Subcutaneous abdominal adipose tissue (tissue), 5 donors: ENCODE measurements around the gene LTBP1.

Experiments
- H3K27ac ChIP-seq: one replicate; pipeline ENCODE4 v1.7.0; 2013; ENCODE audit warnings: low read depth, mild to moderate bottlenecking, inconsistent platforms, low read length, moderate library complexity
- H3K27me3 ChIP-seq, 5 donors: one replicate each; pipeline ENCODE4 v1.7.0; 2013; ENCODE audit warnings: low read length in 5 of 5, inconsistent platforms in 1 of 5; ENCODE audit not compliant: control insufficient read depth in 5 of 5, insufficient read depth in 4 of 5
- H3K36me3 ChIP-seq, 5 donors: one replicate each; pipeline ENCODE4 v1.7.0; 2013; ENCODE audit warnings: low read length in 5 of 5; ENCODE audit not compliant: control insufficient read depth in 5 of 5, insufficient read depth in 5 of 5
- H3K4me1 ChIP-seq, 5 donors: one replicate each; pipeline ENCODE4 v1.7.0; 2013; ENCODE audit warnings: low read length in 5 of 5, mild to moderate bottlenecking in 3 of 5, moderate library complexity in 1 of 5; ENCODE audit not compliant: control insufficient read depth in 5 of 5, insufficient read depth in 5 of 5
- H3K4me3 ChIP-seq, 5 donors: one replicate each; pipeline ENCODE4 v1.7.0; 2013; ENCODE audit warnings: low read length in 5 of 5, low read depth in 1 of 5
- H3K9ac ChIP-seq, 5 donors: one replicate each; pipeline ENCODE4 v1.7.0; 2013; ENCODE audit warnings: low read length in 5 of 5, mild to moderate bottlenecking in 4 of 5, moderate library complexity in 3 of 5
- H3K9me3 ChIP-seq, 5 donors: one replicate each; pipeline ENCODE4 v1.7.0; 2013; ENCODE audit warnings: low read length in 5 of 5; ENCODE audit not compliant: control insufficient read depth in 5 of 5
- donor health status: healthy.
- donor health status: healthy.
- donor health status: healthy.
- donor health status: healthy.
- donor health status: healthy.

Gene LTBP1

GRCh38 chr2:33266467-33266866 lies 319.7 kb downstream of the LTBP1 start:
- peaks cover 0 to 10% (median 5%) of the 10 kb centered on the region in 5 donors for H3K9me3 ChIP-seq
- no peak overlapping the region for H3K27ac ChIP-seq
- no peak overlapping the region for H3K4me3 ChIP-seq
- no peak overlapping the region for H3K9ac ChIP-seq
- no peaks in the 10 kb centered on the region for H3K36me3 ChIP-seq
- H3K27me3 ChIP-seq: no peaks in the 10 kb centered on the region
- H3K4me1 ChIP-seq: peaks cover 0 to 14% (median 9%) of the 10 kb centered on the region in 5 donors

- Histone ChIP-seq H3K4me1 (peaks cover 0 to 14% (median 9%) of the 10 kb centered on the region in 5 donors), H3K27me3 (no peaks in the 10 kb centered on the region), H3K36me3 (no peaks in the 10 kb centered on the region), H3K9ac (no peak overlapping the region), H3K9me3 (peaks cover 0 to 10% (median 5%) of the 10 kb centered on the region in 5 donors), H3K4me3 (no peak overlapping the region), H3K27ac (no peak overlapping the region)
Observed at GRCh38 chr2:33267043-33267442, 320.3 kb downstream of the LTBP1 start.

GRCh38 chr2:33267756-33268155 lies 321.0 kb downstream of the LTBP1 start:
- Histone ChIP-seq H3K36me3 (no peaks in the 10 kb centered on the region), H3K4me3 (no peak overlapping the region), H3K27ac (no peak overlapping the region)

GRCh38 chr2:33268246-33268831 lies 321.6 kb downstream of the LTBP1 start:
- Histone ChIP-seq H3K27me3 (no peaks in the 10 kb centered on the region), H3K36me3 (no peaks in the 10 kb centered on the region), H3K9ac (no peak overlapping the region), H3K9me3 (peaks cover 0 to 10% (median 5%) of the 10 kb centered on the region in 5 donors), H3K4me3 (no peak overlapping the region), H3K4me1 (peaks cover 0 to 14% (median 9%) of the 10 kb centered on the region in 5 donors), H3K27ac (no peak overlapping the region)

More at GRCh38 chr2:33267756-33268155, 321.0 kb downstream of the LTBP1 start:
- Histone ChIP-seq H3K27me3 (no peaks in the 10 kb centered on the region), H3K9me3 (peaks cover 0 to 10% (median 5%) of the 10 kb centered on the region in 5 donors), H3K9ac (no peak overlapping the region), H3K4me1 (peaks cover 0 to 14% (median 9%) of the 10 kb centered on the region in 5 donors)

GRCh38 chr2:33272001-33272400 lies 325.2 kb downstream of the LTBP1 start:
- no peaks in the 10 kb centered on the region for H3K27me3 ChIP-seq
- H3K4me1 ChIP-seq: peaks cover 0 to 5% (median 0%) of the 10 kb centered on the region in 5 donors
- H3K9me3 ChIP-seq: no peaks in the 10 kb centered on the region
- H3K27ac ChIP-seq: no peak overlapping the region
- no peak overlapping the region for H3K4me3 ChIP-seq
- H3K36me3 ChIP-seq: peaks cover 0 to 2% (median 0%) of the 10 kb centered on the region in 5 donors
- H3K9ac ChIP-seq: no peak overlapping the region

- Histone ChIP-seq H3K36me3 (peaks cover 0 to 2% (median 0%) of the 10 kb centered on the region in 5 donors), H3K27ac (no peak overlapping the region), H3K9me3 (no peaks in the 10 kb centered on the region), H3K4me3 (no peak overlapping the region), H3K4me1 (peaks cover 0 to 5% (median 4%) of the 10 kb centered on the region in 5 donors), H3K27me3 (no peaks in the 10 kb centered on the region), H3K9ac (no peak overlapping the region)
Observed at GRCh38 chr2:33273479-33273878, 326.7 kb downstream of the LTBP1 start.

- no peak overlapping the region for H3K27ac ChIP-seq
- no peak overlapping the region for H3K9ac ChIP-seq
- peaks cover 0 to 13% (median 4%) of the 10 kb centered on the region in 5 donors for H3K4me1 ChIP-seq
- H3K27me3 ChIP-seq: no peaks in the 10 kb centered on the region
- peaks cover 0 to 2% (median 0%) of the 10 kb centered on the region in 5 donors for H3K36me3 ChIP-seq
- no peak overlapping the region for H3K4me3 ChIP-seq
- no peaks in the 10 kb centered on the region for H3K9me3 ChIP-seq
Observed at GRCh38 chr2:33274524-33274923, 327.8 kb downstream of the LTBP1 start.

- no peaks in the 10 kb centered on the region for H3K9me3 ChIP-seq
- no peak overlapping the region for H3K4me3 ChIP-seq
- H3K4me1 ChIP-seq: peaks cover 0 to 13% (median 4%) of the 10 kb centered on the region in 5 donors
- no peak overlapping the region for H3K9ac ChIP-seq
- H3K36me3 ChIP-seq: peaks cover 0 to 2% (median 0%) of the 10 kb centered on the region in 5 donors
- no peaks in the 10 kb centered on the region for H3K27me3 ChIP-seq
- no peak overlapping the region for H3K27ac ChIP-seq
Observed at GRCh38 chr2:33275689-33276444, 329.1 kb downstream of the LTBP1 start.

GRCh38 chr2:33277002-33277426 lies 330.3 kb downstream of the LTBP1 start:
- Histone ChIP-seq H3K4me1 (peaks cover 0 to 13% (median 4%) of the 10 kb centered on the region in 5 donors), H3K9me3 (no peaks in the 10 kb centered on the region), H3K4me3 (no peak overlapping the region), H3K36me3 (peaks cover 0 to 2% (median 0%) of the 10 kb centered on the region in 5 donors), H3K27ac (no peak overlapping the region), H3K9ac (no peak overlapping the region), H3K27me3 (no peaks in the 10 kb centered on the region)
